Endothelial cell of umbilical vein (primary cell): Measurements from ENCODE around the gene C4orf17. TPM values are rescaled to one million over a fixed set of nuclear protein-coding genes. Genes with fewer than 3 reads are reported as not detected.

Source experiments
- BruUV-seq: library from RNA; stranded (reverse); fragments of 400-500 nt; replicated peaks from 2 replicates; lab custom pipeline; 2021; lab: Mats Ljungman, UMichigan
- CTCF ChIA-PET: fragments of 300-600, 350-600 bp; sonication (Branson Sonifier 250); formaldehyde crosslinking; loops from one replicate; lab custom pipeline; 2021; ENCODE audit warnings: antibody characterized with exemption, inconsistent platforms; lab: Charles Lee
- POLR2A ChIA-PET: fragments of 300-600, 350-600 bp; sonication (Branson Sonifier 250); formaldehyde crosslinking; loops from one replicate; lab custom pipeline; 2021; ENCODE audit warnings: antibody characterized with exemption, inconsistent platforms; lab: Charles Lee
- DNase-seq: peaks from one replicate; pipeline ENCODE4 v3.0.0-alpha.2; 2011; ENCODE audit warnings: low read depth, low spot score
- FAIRE-seq: peaks from 2 replicates; lab custom pipeline; 2011; peaks lifted over from hg19 to GRCh38; lab: Jason Lieb, UNC
- H2AFZ ChIP-seq: 2 replicates; pipeline ENCODE4 v1.6.0; 2012; ENCODE audit warnings: low read depth, low read length, control low read depth, inconsistent platforms
- H3K27ac ChIP-seq: 2 replicates; pipeline ENCODE4 v1.5.1; 2011; ENCODE audit warnings: low read depth, mild to moderate bottlenecking, control low read depth, low read length, moderate library complexity; ENCODE audit not compliant: insufficient read depth
- H3K27me3 ChIP-seq, 2 experiments: 2 replicates each; pipeline versions ENCODE4 v1.6.0 to v1.6.1; 2011; ENCODE audit warnings: low read length in 2 of 2, mixed read lengths in 1 of 2; ENCODE audit not compliant: control insufficient read depth in 2 of 2, insufficient read depth in 2 of 2
- H3K36me3 ChIP-seq, 2 experiments: 2 replicates in 1 of 2; 3 replicates in 1 of 2; pipeline ENCODE4 v1.5.1; 2011; ENCODE audit warnings: low read length in 2 of 2, mild to moderate bottlenecking in 1 of 2, moderate library complexity in 1 of 2; ENCODE audit not compliant: control insufficient read depth in 2 of 2, insufficient read depth in 2 of 2; ENCODE audit errors: extremely low read depth in 1 of 2
- H3K4me1 ChIP-seq: 3 replicates; pipeline ENCODE4 v1.5.1; 2011; ENCODE audit warnings: mild to moderate bottlenecking, low read length; ENCODE audit not compliant: control insufficient read depth, insufficient read depth; ENCODE audit errors: extremely low read depth
- H3K4me2 ChIP-seq: 2 replicates; pipeline ENCODE4 v1.6.1; 2011; ENCODE audit warnings: low read length, control low read depth, mixed read lengths; ENCODE audit not compliant: insufficient read depth
- H3K4me3 ChIP-seq, 3 experiments: fragments of 200-600 bp in 1 of 3; sonication (generic), shearing (Covaris generic) in 1 of 3; replicated peaks in 1 of 3; 2 replicates each; pipeline ENCODE4 v1.5.1; 2011 to 2016; ENCODE audit warnings: control low read depth in 3 of 3, low read length in 3 of 3, mild to moderate bottlenecking in 2 of 3, inconsistent platforms in 1 of 3, low read depth in 1 of 3, moderate library complexity in 1 of 3; ENCODE audit not compliant: insufficient read depth in 1 of 3
- H3K79me2 ChIP-seq: 2 replicates; pipeline ENCODE4 v1.6.0; 2012; ENCODE audit warnings: low read length, inconsistent platforms; ENCODE audit not compliant: control insufficient read depth, insufficient read depth
- H3K9ac ChIP-seq: replicated peaks from 2 replicates; pipeline ENCODE3; 2011; ENCODE audit warnings: low read length, control low read depth; ENCODE audit not compliant: insufficient read depth; ENCODE audit errors: extremely low read depth
- H3K9me1 ChIP-seq: replicated peaks from 3 replicates; pipeline ENCODE4 v1.6.0; 2011; ENCODE audit warnings: mild to moderate bottlenecking, low read length; ENCODE audit not compliant: control insufficient read depth, insufficient read depth; ENCODE audit errors: extremely low read depth
- H3K9me3 ChIP-seq: replicated peaks from 2 replicates; pipeline ENCODE4 v1.5.1; 2012; ENCODE audit warnings: low read length, inconsistent platforms; ENCODE audit not compliant: control insufficient read depth, insufficient read depth
- H4K20me1 ChIP-seq: replicated peaks from 2 replicates; pipeline ENCODE3; 2011; ENCODE audit warnings: mild to moderate bottlenecking, low read length; ENCODE audit not compliant: control insufficient read depth, insufficient read depth; ENCODE audit errors: extremely low read depth
- CTCF ChIP-seq, 2 donors: IDR thresholded peaks; 1 replicate in 1 of 2; 2 replicates in 1 of 2; pipeline ENCODE4 v1.5.1; 2011; ENCODE audit warnings: low read length in 2 of 2, mild to moderate bottlenecking in 2 of 2, moderate library complexity in 2 of 2, control low read depth in 1 of 2, inconsistent platforms in 1 of 2, low read depth in 1 of 2; ENCODE audit not compliant: insufficient read depth in 1 of 2; ENCODE audit errors: extremely low read depth in 1 of 2
- EZH2 ChIP-seq: IDR thresholded peaks from 2 replicates; pipeline ENCODE4 v1.6.1; 2012; ENCODE audit warnings: borderline replicate concordance, low read depth, mild to moderate bottlenecking, moderate library complexity, low read length, inconsistent platforms; ENCODE audit not compliant: severe bottlenecking
- GATA2 ChIP-seq: IDR thresholded peaks from 2 replicates; pipeline ENCODE4 v1.7.0; 2011; ENCODE audit warnings: low read depth, mild to moderate bottlenecking, moderate library complexity, mixed read lengths, low read length; ENCODE audit not compliant: insufficient read length, insufficient read depth
- JUN ChIP-seq: IDR thresholded peaks from 2 replicates; pipeline ENCODE4 v1.6.1; 2011; ENCODE audit warnings: borderline replicate concordance, low read depth; ENCODE audit not compliant: insufficient read length, insufficient read depth
- POLR2A ChIP-seq: IDR thresholded peaks from 2 replicates; pipeline ENCODE4 v1.6.1; 2012; ENCODE audit warnings: low read depth, mild to moderate bottlenecking, control low read depth, low read length
- POLR2AphosphoS5 ChIP-seq: IDR thresholded peaks from 2 replicates; pipeline ENCODE4 v1.6.1; 2012; ENCODE audit warnings: low read depth, mild to moderate bottlenecking, control low read depth, low read length, moderate library complexity; ENCODE audit not compliant: insufficient read depth
- dilution Hi-C: fragments of 300-500 bp; cut with MboI; formaldehyde crosslinking; loops from one replicate; pipeline ENCODE4 v1.15.0; 2019; ENCODE audit warnings: low sequenced_read_pairs; ENCODE audit not compliant: extremely low pct_ligation_motif_present
- intact Hi-C: fragments of 100-400 bp; cut with micrococcal nuclease; formaldehyde crosslinking; loops from one replicate; pipeline ENCODE4 v1.10.0; 2022
- polyA plus RNA-seq, 4 experiments: library from polyadenylated mRNA; depleted of rRNA in 3 of 4; stranded (reverse) in 3 of 4; unstranded in 1 of 4; fragments of >200 nt; gene quantifications; 2 replicates each; pipeline versions ENCODE4 v1.2.1 to v1.2.3, GENCODE V29; 2011 to 2012; ENCODE audit warnings: missing spikeins in 1 of 4
- total RNA-seq: library from RNA; stranded (reverse); gene quantifications from 2 replicates; pipeline ENCODE4 v1.2.3, GENCODE V29; 2021
- TF ChIP-seq, protein P1 (sequence below): IDR thresholded peaks from 2 replicates; pipeline ENCODE4 v1.6.1; 2011; ENCODE audit not compliant: insufficient read depth, insufficient read length

The C4orf17 gene
- total and polyA plus RNA-seq, 2 donors (not counting 3 experiments of a cell fraction or from before 2014, with no cell fraction given): not detected

- Histone ChIP-seq H3K79me2 (no peaks in the 10 kb centered on the region), H3K4me3 (no peak overlapping the region), H2AFZ (no peak overlapping the region), H4K20me1 (no peaks in the 10 kb centered on the region), H3K9ac (no peak overlapping the region), H3K27me3 (peaks cover 0 to 3% of the 10 kb centered on the region in 2 experiments), H3K9me1 (no peaks in the 10 kb centered on the region), H3K4me1 (no peaks in the 10 kb centered on the region), H3K9me3 (no peaks in the 10 kb centered on the region), H3K36me3 (no peaks in the 10 kb centered on the region), H3K4me2 (no peak overlapping the region), H3K27ac (no peak overlapping the region)
- dilution Hi-C loops (no loop called here), intact Hi-C loops (no loop called here)
- ChIA-PET CTCF (no interaction called here), POLR2A (no interaction called here)
- FAIRE-seq: no peak
- no peak for TF ChIP-seq JUN
- no peak for TF ChIP-seq EZH2
- TF ChIP-seq POLR2A: no peak
- no peak for TF ChIP-seq CTCF (IDR thresholded peaks at IDR 0.05; ENCODE audit: extremely low read depth in 1 of 2, insufficient read depth in 1 of 2, low read depth in 1 of 2, low read length in 2 of 2)
- no peak for TF ChIP-seq GATA2
- TF ChIP-seq, protein P1, sequence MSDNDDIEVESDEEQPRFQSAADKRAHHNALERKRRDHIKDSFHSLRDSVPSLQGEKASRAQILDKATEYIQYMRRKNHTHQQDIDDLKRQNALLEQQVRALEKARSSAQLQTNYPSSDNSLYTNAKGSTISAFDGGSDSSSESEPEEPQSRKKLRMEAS: no peak
- no peak for TF ChIP-seq POLR2AphosphoS5
- no peak for DNase-seq
- no TSS peak for BruUV-seq
These were observed 29.6 kb downstream of the C4orf17 start for GRCh38 chr4:99540277-99540939.
